ENCODE results near the gene CMTM3. TPM values are rescaled to one million over a fixed set of nuclear protein-coding genes. Genes with fewer than 3 reads are reported as not detected.

Gene CMTM3
- polyA plus RNA-seq, 1 donor (not counting 4 experiments of a cell fraction or from before 2014, with no cell fraction given): 15.7 TPM

- Histone ChIP-seq H4K20me1 (ENCODE audit: control insufficient read depth, extremely low read depth, insufficient read depth, low read length) (no peaks in the 10 kb centered on the region), H3K27ac (ENCODE audit: control insufficient read depth, insufficient read depth, low read length) (no peak overlapping the region), H3K4me2 (ENCODE audit: control insufficient read depth, extremely low read depth, insufficient read depth, low read depth, low read length) (no peak overlapping the region), H3K9me1 (ENCODE audit: control insufficient read depth, extremely low read depth, insufficient read depth, low read length) (peaks cover 2% of the 10 kb centered on the region), H3K36me3 (ENCODE audit: control insufficient read depth in 2 of 2, extremely low read depth in 1 of 2, insufficient read depth in 2 of 2, low read length in 2 of 2) (no peaks in the 10 kb centered on the region), H3K9ac (ENCODE audit: control insufficient read depth, extremely low read depth, insufficient read depth, low read length) (no peak overlapping the region), H3K79me2 (ENCODE audit: control insufficient read depth, insufficient read depth, low read length) (peaks cover 31% of the 10 kb centered on the region), H2AFZ (ENCODE audit: control insufficient read depth, low read length) (no peak overlapping the region), H3K27me3 (ENCODE audit: control insufficient read depth, extremely low read depth, insufficient read depth, low read length) (no peaks in the 10 kb centered on the region), H3K9me3 (ENCODE audit: control insufficient read depth, low read depth, low read length) (no peaks in the 10 kb centered on the region), H3K4me1 (ENCODE audit: control insufficient read depth, extremely low read depth, insufficient read depth, low read length) (peaks cover 40% of the 10 kb centered on the region), H3K4me3 (ENCODE audit: control insufficient read depth in 2 of 3, extremely low read depth in 1 of 3, insufficient read depth in 2 of 3, low read depth in 1 of 3, low read length in 3 of 3) (no peak overlapping the region)
- TF ChIP-seq, protein P1, sequence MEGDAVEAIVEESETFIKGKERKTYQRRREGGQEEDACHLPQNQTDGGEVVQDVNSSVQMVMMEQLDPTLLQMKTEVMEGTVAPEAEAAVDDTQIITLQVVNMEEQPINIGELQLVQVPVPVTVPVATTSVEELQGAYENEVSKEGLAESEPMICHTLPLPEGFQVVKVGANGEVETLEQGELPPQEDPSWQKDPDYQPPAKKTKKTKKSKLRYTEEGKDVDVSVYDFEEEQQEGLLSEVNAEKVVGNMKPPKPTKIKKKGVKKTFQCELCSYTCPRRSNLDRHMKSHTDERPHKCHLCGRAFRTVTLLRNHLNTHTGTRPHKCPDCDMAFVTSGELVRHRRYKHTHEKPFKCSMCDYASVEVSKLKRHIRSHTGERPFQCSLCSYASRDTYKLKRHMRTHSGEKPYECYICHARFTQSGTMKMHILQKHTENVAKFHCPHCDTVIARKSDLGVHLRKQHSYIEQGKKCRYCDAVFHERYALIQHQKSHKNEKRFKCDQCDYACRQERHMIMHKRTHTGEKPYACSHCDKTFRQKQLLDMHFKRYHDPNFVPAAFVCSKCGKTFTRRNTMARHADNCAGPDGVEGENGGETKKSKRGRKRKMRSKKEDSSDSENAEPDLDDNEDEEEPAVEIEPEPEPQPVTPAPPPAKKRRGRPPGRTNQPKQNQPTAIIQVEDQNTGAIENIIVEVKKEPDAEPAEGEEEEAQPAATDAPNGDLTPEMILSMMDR (optimal IDR thresholded peaks at IDR 0.05 in 1 of 3, IDR thresholded peaks at IDR 0.05 in 1 of 3, conservative IDR thresholded peaks at IDR 0.05 in 1 of 3; ENCODE audit: extremely low read depth in 1 of 3, insufficient read depth in 2 of 3, low read length in 3 of 3): peak in 1 of 3 experiments; percentile 30
- no peak for TF ChIP-seq EZH2 (IDR thresholded peaks at IDR 0.05; ENCODE audit: low read length)
- no peak for FAIRE-seq
- DNase-seq (ENCODE audit: low read depth, low spot score): no peak
- dilution Hi-C loops (cut with MboI; ENCODE audit: extremely low pct_ligation_motif_present, low sequenced_read_pairs): no loop called here
These were observed 53.8 kb downstream of the CMTM3 start for GRCh38 chr16:66658143-66658859.

DNA sequence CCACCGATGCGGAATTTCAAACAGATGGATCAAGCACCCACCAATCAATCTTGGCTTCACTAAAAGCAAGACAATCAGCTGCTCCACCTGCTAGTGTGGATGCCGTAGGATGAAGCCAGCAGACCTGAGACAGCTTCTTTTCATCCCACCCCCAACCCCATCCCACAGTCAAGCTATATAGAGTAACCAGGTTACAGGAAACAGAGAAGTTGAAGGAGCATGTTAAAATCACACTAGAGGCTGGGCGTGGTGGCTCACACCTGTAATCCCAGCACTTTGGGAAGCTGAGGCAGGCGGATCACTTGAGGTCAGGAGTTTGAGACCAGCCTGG is 54.3 kb downstream of the CMTM3 start:
- peaks cover 31% of the 10 kb centered on the region for H3K79me2 ChIP-seq (ENCODE audit: control insufficient read depth, insufficient read depth, low read length)
- H3K9me3 ChIP-seq (ENCODE audit: control insufficient read depth, low read depth, low read length): no peaks in the 10 kb centered on the region
- H2AFZ ChIP-seq (ENCODE audit: control insufficient read depth, low read length): no peak overlapping the region
- H3K4me3 ChIP-seq (ENCODE audit: control insufficient read depth in 2 of 3, extremely low read depth in 1 of 3, insufficient read depth in 2 of 3, low read depth in 1 of 3, low read length in 3 of 3): no peak overlapping the region
- dilution Hi-C loops (cut with MboI; ENCODE audit: extremely low pct_ligation_motif_present, low sequenced_read_pairs): no loop called here
- H3K9me1 ChIP-seq (ENCODE audit: control insufficient read depth, extremely low read depth, insufficient read depth, low read length): peaks cover 2% of the 10 kb centered on the region
- H3K4me2 ChIP-seq (ENCODE audit: control insufficient read depth, extremely low read depth, insufficient read depth, low read depth, low read length): no peak overlapping the region
- FAIRE-seq (no peak), DNase-seq (ENCODE audit: low read depth, low spot score) (no peak)
- no peaks in the 10 kb centered on the region for H4K20me1 ChIP-seq (ENCODE audit: control insufficient read depth, extremely low read depth, insufficient read depth, low read length)
- TF ChIP-seq, protein P1 (optimal IDR thresholded peaks at IDR 0.05 in 1 of 3, IDR thresholded peaks at IDR 0.05 in 1 of 3, conservative IDR thresholded peaks at IDR 0.05 in 1 of 3; ENCODE audit: extremely low read depth in 1 of 3, insufficient read depth in 2 of 3, low read length in 3 of 3): no peak
- TF ChIP-seq EZH2 (IDR thresholded peaks at IDR 0.05; ENCODE audit: low read length): no peak
- no peaks in the 10 kb centered on the region for H3K36me3 ChIP-seq (ENCODE audit: control insufficient read depth in 2 of 2, extremely low read depth in 1 of 2, insufficient read depth in 2 of 2, low read length in 2 of 2)
- H3K4me1 ChIP-seq (ENCODE audit: control insufficient read depth, extremely low read depth, insufficient read depth, low read length): peaks cover 37% of the 10 kb centered on the region
- no peaks in the 10 kb centered on the region for H3K27me3 ChIP-seq (ENCODE audit: control insufficient read depth, extremely low read depth, insufficient read depth, low read length)
- no peak overlapping the region for H3K9ac ChIP-seq (ENCODE audit: control insufficient read depth, extremely low read depth, insufficient read depth, low read length)
- H3K27ac ChIP-seq (ENCODE audit: control insufficient read depth, insufficient read depth, low read length): no peak overlapping the region
